Hair follicle dermal papilla cell (primary cell): ENCODE data around the gene ZNF2. TPM values are rescaled to one million over a fixed set of nuclear protein-coding genes. Genes with fewer than 3 reads are reported as not detected.

Experiments
- total RNA-seq: library from RNA; depleted of rRNA; stranded (reverse); fragments of >200 nt; gene quantifications from 2 replicates; pipeline ENCODE4 v1.2.3, GENCODE V29; 2012

ZNF2 gene
- 5.5 and 6.2 TPM in 2 replicates for total RNA-seq

GRCh38 chr2:95165371-95166064 lies at the start of gene ZNF2:
Gene ZNF2, plus strand, starts transcription at chr2:95165809. Its CDS starts 10,418 bp downstream, at chr2:95176227.

GRCh38 chr2:95121407-95122196 lies 44.0 kb upstream of the ZNF2 start, which contains the start of gene MRPS5:
Gene MRPS5, minus strand, starts transcription at chr2:95121808. Its CDS starts 17 bp downstream, at chr2:95121791.

GRCh38 chr2:95159690-95160449 lies 5.7 kb upstream of the ZNF2 start, which contains the start of gene ZNF514:
Gene ZNF514, minus strand, starts transcription at chr2:95159848. Its CDS starts 6,595 bp downstream, at chr2:95153253.

GRCh38 chr2:95207111-95207961 lies 41.7 kb downstream of the ZNF2 start, which contains the start of gene ZNF892:
Gene ZNF892, plus strand, starts transcription at chr2:95207521. Its CDS starts 295 bp downstream, at chr2:95207816.

Other genes starting within 250 kb of the ZNF2 start
- gene MAL, start 140.1 kb upstream of the ZNF2 start, total RNA-seq: not detected in 2 replicates
- gene MRPS5, start 44.0 kb upstream of the ZNF2 start, total RNA-seq: 28.1 and 31.2 TPM in 2 replicates
- gene ZNF514, start 6.0 kb upstream of the ZNF2 start, total RNA-seq: 14.0 and 18.3 TPM in 2 replicates
- 4.9 and 9.1 TPM in 2 replicates for gene ZNF892, start 41.7 kb downstream of the ZNF2 start, total RNA-seq
- 0.36 and 0.97 TPM in 2 replicates for gene PROM2, start 108.6 kb downstream of the ZNF2 start, total RNA-seq
- gene KCNIP3, start 131.5 kb downstream of the ZNF2 start, total RNA-seq: 25.6 and 26.0 TPM in 2 replicates
- gene FAHD2A, start 236.9 kb downstream of the ZNF2 start, total RNA-seq: 25.0 and 26.7 TPM in 2 replicates